Colon (tissue), 2 donors: ENCODE data around the gene ZFYVE27.

ENCODE experiments used
- FAIRE-seq: peaks from 2 replicates; lab custom pipeline; 2012; peaks lifted over from hg19 to GRCh38; lab: Jason Lieb, UNC
- donor health status: control.
- donor health status: control.

The ZFYVE27 gene

DNA sequence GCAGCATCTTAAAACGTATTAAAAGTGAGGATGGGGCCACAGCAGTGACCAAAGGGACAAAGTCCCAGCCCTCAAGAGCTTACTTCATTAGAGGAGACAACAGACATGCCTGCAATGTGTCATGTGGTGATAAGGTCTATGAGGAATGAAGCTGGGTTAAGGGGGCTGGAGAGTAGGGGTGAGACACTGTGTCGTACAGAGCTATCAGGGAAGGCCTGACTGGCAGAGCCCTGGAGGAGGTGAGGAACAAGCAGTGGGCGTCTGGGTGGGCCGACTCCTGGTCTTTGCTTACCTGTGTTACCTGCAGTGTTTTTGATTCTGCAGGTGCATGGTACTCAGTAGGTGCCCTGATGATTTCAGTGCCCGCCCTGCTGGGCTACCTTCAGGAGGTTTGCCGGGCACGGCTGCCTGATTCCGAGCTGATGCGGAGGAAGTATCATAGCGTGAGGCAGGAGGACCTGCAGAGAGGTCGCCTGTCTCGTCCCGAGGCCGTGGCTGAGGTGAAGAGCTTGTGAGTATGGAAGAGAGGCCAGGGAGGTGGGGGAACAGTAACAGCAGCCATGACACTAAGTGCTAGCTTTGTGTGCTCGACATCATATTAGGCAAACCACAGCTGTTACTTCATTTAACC lies 7.6 kb downstream of the ZFYVE27 start:
- no peak for FAIRE-seq

DNA sequence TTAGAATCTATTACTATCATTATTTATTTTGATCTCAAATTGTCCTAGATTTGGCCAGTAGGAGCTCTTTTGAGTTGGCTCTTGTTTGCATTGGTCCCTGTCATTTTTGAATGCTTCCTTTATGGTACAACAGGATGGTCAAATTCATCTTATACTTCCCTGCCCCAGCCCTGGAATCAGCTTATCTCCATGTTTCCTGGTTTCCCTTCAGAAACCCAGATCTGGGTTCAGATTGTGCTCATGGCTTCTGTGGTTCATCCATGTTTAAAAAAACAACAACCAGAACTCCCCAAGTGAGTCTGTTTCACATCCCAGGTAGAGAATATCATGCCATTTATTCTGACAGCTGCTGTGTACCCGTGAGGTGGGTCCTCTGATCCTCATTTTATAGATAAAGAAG lies 10.6 kb downstream of the ZFYVE27 start:
- no peak for FAIRE-seq

DNA sequence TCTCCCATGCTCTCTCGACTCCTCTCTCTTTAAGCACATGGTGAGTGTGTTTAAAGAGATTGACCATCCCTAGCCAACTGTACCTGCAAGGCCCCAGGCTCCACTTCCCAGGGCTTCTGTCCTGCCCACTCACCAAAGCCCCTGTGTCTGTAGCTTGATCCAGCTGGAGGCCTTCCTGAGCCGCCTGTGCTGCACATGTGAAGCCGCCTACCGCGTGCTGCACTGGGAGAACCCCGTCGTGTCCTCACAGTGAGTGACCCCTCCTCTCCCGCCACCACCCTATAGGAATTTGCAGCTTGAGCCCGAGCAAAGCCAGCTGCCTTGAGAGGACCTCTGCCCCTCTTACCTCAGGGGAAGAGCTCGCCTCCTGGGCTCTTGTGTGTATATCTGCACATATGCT lies 11.2 kb downstream of the ZFYVE27 start:
- no peak for FAIRE-seq

DNA sequence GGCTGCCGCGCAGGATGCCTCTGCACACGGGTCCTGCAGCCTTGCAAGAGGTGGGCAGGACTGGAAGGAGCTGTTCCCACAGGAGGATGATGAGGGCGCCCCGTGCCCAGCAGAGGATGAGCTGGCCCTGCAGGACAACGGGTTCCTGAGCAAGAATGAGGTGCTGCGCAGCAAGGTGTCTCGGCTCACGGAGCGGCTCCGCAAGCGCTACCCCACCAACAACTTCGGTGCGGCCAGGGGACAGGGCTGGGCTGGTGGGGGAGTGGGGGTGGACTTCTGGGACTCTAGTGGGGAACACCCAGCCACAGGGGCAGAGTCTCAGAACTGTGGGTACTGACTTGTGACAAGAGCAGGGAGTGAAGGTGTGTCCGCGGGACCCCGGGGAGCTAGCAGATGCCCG lies 16.0 kb downstream of the ZFYVE27 start:
- no peak for FAIRE-seq

DNA sequence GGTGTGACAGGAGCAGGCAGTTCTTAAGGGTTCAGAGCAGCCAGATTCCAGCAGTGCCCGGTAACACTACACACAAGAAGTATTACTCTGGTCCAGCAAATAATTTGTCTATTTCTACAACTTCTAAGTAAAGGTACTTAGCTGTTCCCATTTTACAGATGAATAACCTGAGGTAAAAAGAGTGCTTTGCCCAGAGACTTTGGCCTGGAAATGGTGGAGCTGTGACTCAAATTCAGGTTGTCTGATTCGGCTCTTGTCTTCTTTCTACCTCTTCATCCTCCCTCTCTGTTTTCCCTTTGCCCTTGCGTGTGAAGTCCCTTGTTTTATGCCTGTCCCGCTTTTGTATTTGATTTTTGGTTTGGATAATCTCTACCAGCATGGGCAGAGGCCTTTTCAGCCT lies 17.8 kb downstream of the ZFYVE27 start:
- FAIRE-seq: no peak

DNA sequence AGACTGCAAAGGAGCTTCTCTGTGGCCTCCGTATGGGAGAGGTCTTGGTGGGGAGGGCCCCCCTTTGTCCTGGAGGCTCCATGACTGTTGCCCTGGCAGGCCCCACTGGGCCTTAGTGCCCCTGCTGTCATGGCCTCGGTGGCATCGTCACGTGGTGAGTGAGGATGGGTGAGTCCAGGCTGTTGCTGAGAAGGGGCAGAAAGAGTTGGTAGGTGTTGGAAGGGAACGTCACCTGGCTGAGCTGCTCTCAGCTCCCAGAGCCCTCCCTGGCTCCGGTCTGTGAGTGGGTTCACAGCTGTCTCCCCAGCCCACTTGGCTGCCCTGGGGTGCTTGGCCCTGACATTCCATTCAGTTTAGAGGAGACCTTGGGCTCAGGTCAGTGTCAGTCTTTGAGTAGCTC lies 18.8 kb downstream of the ZFYVE27 start:
- FAIRE-seq: no peak

DNA sequence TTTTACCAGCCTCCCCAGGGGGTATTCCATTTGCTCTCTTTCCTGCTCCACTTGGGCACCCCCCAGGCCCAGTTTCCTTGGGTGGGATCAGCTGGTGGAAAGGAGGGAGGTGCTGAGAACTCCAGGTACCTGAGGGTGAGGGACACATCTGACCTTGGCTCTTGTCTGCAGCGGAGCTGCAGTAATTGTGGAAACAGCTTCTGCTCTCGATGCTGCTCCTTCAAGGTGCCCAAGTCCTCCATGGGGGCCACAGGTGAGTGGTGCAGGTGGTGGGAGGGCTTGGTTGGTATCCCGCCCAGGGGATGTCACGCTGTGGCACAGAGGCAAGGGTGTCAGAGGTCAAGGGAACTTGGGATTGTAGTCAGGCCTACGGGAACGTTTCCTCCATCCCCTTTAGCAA lies 20.5 kb downstream of the ZFYVE27 start:
- no peak for FAIRE-seq

DNA sequence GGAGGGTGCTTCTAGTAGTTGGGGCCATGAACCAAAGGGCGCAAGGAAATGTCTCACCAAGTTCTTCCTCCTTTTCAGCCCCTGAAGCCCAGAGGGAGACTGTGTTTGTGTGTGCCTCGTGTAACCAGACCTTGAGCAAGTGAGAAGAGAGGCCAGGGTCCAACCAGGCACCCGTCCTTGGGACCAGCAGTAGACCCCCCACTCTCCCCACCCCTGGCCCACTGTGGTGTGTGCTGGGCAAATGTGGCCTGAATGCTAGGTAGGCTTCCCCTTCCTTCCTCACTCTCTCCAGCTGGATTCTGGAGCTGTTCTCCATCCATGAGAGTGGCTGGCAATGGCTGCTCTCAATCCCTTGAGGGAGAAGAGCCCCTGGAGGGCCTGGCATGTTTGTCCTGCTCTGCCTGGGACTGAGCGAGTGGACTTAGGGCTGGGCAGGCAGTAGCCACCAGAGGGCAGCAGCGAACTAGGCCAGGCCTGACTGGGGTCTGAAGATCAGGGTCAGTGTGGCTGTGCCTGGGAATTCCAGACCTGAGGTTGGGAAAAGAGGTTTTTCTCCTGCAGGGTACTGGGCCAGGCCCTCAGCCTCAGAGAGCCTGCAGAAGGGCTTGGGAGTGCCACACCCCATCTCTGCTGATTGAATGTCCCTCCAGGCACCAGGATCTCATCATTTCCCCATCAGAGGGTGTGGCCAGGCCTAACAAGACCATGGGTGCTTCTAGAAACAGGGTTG lies 22.4 kb downstream of the ZFYVE27 start:
- FAIRE-seq: no peak

DNA sequence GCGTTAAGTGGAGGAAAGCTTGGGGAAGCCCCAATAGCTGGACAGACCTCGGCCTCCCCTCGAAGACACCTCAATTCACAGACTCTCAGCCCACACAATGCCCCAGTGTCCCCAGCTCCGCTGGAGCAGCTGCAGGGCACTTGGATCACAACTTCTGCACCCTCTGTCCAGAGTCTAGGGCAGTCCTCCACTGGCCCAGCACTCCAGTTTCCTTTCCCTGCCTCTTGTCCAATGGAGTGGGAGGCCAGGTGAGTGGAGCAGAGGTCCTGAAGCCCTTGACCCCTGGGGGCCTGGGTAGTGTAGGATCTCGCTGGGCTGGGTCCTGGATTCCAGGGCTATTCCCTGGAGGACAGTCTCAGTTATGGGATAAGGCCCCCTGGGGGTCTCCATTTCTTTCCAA lies 23.0 kb downstream of the ZFYVE27 start:
- no peak for FAIRE-seq

DNA sequence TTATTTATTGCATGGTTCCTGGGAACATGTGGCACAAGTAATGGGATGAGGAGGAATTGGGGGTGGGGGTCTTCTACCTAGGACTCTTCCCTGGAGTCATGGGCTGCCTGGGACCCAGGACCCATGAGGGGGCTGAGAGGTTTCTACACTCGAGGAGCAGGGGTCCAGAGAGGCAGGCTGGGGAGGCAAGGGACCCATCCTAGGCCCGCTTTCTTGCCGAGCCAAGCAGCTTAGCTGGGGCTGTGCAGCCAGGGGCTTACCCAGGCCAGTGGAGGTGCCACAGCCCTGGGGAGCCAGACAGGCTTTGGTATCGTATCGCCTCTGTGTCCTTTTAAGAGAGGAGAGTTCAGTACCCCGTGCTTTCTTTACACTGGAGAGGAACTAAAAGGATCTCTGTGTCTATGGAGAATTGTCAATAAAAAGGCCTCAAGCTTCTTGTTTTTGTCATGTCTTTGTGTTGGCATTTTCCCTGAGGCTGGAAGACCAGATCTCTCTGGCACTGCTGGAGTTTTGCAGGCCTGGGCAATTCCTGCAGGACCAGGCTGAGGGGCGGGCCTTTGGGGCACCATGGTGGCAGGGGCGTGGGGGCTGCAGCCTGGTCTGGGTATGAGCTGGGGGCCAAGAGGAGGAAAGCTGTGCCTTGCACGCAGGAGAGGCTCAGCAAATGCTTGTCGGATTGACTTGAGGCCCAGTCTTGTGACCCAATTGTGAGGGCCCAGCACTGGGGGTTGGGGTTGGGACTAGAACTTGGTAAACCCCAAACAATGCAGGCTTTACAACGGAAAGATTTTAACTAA lies 23.7 kb downstream of the ZFYVE27 start:
- no peak for FAIRE-seq

DNA sequence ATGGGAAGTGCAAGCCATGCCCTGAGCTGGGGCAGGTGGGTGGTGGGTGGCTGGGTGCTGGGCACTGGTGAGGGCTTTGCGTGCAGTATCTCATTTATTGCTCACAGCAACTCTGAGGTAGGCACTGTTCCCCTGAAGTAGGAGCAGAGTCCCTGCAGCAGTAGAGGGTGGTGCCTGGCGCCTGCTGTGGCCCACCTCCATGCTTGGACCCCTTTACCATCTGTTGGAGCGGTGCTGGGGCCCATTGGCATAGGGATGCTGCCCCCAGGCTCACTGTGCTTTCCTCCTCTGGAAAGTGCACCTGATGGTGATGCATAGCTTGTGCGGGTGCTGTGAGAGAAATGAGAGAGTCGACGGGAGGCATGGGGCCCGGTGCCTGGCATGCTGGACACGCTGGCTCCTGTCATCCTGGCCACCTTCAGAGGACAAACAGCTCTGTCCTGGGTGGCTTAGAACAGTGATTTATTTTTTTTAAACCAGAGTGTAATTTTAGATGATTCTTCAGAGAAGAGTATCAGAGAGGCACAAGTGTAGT lies 24.5 kb downstream of the ZFYVE27 start:
- no peak for FAIRE-seq

DNA sequence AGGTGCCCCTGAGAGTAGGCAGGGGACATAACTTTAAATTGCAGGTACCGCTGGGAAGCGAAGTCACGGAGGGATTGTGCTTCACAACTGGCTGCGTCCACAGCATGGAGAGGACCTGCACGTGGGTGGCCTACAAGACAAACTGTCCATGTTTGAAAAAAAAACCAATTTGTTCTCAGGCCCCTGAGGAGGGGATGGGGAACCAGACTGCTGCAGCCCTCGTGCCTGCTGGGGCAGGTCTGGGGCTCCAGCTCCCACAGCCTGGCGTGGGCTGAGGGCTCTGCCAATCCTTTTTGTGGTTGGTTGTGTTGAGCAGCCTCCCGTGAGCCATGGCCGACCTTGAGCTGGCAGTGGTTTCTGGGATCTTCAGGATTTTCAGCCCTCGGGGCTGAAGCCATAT lies 25.1 kb downstream of the ZFYVE27 start:
- no peak for FAIRE-seq

DNA sequence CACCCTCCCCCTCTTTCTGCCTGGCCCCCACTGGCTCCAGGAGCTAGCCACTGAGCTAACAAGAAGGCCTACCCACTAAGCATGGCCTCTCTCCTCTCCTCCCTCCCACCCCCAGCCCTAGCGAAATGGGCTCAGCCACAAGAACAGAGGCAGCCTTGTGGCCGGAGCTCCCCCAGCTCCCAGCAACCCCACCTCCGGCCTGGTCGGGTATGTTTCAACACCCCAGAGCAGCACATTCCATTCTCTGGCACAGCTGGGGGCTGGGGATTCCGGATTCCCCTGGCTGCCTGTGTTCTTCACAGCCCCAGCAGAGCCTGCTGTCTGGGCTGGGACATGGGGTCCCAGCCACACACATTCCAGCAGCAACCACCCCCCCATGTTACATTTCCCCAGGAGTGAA lies 25.9 kb downstream of the ZFYVE27 start:
- no peak for FAIRE-seq

DNA sequence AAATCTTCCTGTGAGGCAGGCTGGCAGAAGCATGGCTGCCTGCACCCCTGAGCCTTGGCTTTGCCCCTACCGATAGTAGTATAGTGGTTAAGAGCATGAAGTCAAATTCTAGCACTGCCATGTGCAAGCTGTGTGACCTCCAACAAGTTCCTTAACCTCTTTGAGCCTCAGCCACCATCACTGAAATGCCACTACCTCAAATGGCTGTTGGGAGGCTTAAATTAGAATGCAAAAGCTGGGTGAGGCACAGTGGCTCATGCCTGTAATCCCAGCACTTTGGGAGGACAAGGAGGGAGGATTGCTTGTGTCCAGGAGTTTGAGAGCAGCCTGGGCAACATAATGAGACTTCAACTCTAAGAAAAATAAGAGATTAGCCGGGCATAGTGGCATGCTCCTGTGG lies 26.5 kb downstream of the ZFYVE27 start:
- no peak for FAIRE-seq

DNA sequence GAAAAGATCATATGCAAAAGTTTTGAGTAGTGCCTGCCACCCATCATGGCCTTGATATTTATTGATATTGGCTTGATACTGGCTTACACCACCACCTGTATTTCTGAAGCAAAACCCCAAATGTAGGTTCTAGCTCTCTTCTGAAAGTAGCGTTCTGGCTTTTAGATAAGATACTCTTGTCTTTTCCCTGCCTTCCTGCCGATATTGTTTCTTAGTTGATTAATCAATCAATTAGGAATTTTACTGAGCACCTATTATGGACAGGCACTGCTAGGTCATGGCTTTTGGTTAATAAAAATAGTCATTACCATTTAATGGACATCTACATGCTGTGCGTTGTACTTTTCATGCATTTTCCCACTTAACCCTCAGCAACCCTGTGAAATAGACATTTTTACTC lies 27.0 kb downstream of the ZFYVE27 start:
- no peak for FAIRE-seq

DNA sequence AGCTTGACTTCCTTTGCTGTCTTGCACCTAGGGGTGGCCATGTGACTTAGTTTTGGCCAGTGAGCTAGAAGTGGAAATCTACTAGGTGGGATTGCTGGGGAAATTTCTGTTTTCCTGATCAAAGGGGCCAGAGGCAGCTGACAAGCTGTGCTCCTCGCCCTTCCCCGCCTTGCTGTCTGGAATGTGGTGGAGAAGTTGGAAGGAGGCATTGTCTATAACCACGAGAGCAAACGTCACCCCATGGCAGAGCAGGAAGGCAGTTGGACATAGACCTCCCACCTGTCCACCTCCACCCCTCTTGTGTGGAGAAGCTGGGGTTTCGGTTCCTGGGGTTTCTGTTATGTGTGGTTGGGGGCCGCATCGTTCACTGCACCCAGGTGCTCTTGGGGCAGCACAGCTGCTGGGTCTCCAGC lies 27.6 kb downstream of the ZFYVE27 start:
- FAIRE-seq: no peak

DNA sequence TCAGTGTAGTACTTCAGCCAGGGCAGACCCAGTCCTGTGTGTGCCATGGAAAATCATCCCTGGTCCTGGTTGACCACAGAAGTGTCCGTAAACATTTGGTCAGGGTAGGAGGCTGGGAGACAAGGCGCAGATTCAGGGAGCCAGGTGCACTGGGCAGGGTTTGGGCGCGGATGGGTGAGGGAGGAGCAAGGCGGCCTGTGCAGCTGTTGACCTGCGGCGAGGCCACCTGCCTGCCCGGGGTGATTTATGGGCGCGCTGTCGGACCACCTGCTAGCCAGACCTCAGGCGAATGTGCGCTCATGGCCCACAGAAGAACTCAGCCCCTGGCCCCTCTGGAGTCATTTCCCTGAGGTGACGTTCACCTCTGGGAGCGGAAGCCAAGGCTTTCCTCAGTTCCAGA lies 28.3 kb downstream of the ZFYVE27 start:
- FAIRE-seq: no peak

DNA sequence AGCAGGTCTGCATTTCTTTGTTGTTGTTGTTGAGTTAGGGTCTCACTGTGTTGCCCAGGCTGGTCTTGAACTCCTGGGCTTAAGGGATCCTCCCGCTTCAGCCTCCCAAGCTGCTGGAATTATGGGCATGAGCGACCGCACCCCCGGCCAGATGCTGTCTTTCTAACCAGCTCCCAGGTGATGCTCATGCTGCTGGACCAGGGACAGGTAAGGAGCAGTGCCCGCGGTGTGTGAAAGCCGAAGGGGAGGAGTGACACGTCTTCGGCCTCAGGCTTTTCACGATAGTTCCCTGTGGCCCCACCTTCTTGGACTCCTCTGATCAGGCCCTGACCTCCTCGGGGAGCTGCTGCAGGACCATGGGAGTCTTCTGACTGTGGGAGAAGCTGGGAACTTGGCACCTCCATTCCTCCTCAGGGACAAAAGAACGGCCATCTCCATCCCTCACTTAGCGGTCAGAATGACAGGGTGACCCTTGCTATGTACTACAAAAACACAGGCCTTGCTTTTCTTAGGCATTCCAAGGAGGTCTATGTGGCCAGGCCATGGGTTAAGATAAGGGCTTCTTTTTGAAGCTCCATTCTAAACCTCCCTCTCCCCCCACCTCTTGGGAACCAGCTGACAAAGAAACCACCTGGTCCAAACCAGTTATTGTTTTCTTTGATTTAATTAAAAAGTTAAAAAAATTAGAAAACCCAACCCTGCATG lies 29.3 kb downstream of the ZFYVE27 start:
- no peak for FAIRE-seq

DNA sequence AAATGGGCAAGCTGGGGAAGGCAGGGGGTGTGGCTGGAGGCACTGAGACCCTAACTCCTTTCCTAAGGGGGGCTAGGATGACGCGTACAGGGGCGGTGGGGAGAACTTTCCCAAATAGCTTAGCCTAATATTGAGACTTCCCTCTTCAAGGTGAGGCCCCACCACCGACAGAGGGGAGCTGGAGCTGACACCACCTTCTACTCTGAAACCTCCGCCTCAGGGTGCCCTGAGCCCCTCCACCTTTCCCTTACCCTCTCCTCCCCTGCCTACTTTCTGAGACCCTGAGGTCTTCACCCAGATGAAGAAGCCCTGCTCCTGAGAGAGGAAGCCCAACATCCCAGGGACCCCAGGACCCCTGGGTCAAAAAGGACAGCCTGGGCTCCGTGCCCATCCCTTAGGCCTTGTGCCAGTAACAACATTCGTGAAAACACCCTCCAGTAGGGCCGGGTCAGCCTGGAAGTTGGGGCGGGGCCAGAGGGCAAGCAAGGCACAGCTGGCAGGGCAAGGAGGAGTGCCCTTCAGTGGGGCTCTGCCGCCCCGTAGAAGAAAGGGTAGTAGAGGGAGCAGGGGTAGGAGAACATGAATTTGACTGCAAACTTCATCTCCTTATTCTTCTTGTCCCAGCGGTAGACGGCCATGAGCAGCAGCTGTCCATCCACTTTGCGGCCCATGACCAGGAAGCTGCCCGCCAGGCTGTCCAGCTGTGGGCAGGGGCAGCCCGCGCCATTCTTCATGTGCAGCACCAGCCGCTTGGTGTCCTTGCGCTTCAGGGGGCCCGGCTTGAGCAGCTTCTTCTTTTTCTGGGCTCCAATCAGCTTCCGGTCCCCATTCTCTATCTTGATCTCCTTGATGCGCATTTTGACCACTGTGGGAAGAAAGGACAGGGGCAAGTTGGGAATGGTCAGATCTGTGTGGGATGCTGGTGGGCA lies 30.3 kb downstream of the ZFYVE27 start:
- no peak for FAIRE-seq

DNA sequence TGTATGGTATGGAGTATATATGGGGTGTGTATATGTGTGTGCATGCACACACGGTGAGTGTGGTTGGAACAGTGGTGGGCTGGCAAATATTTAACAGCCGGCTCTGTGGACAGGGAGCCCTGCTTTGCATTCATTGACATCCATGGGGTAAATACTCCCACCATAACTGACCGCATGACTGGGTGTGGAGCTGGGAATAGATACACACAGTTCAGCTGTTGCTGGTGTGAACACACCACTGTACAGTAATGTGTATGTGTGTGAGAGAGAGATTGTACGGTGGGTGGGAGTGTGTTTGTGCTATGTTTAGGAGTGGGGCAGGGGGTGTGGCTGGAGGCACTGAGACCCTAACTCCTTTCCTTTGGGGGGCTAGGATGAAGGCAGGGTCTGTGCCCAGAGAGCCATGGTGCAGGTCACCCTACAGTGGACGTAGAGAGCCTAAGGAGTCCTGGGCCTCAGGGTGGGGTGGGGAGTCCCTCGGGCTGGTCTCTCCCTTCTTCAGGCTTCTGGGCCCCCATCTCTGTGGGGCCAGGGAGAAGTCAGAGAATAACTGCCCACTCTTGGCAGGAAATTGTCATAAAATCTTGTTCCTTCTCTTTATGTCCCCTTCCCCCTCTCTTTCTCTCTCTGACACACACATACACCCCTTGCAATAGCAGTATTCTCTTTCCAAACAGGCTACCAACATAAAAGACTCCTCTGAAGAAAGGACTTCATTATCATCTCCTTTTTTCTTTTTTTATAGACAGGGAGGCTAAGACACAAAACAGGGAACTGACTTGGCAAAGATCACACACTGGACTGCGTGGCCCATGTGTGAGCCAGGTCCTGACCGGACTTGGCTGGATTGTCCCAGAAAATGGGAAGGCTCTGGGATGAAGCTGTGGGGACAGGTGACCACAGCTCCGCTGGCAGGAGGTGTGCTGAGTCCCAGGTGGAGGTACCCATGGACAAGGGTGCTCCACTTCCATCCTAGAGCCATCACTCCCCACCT lies 31.7 kb downstream of the ZFYVE27 start:
- no peak for FAIRE-seq
